NB4 (cell line): ENCODE data around the gene KCNAB2.

Source experiments
- CTCF ChIP-seq: IDR thresholded peaks from one replicate; pipeline ENCODE4 v1.5.1; 2012; ENCODE audit warnings: low read depth, low read length
- POLR2A ChIP-seq: IDR thresholded peaks from 2 replicates; pipeline ENCODE4 v1.6.1; 2011; ENCODE audit warnings: mild to moderate bottlenecking; ENCODE audit not compliant: insufficient read length; ENCODE audit errors: extremely low read depth

GRCh38 chr1:6112690-6113005 lies 67.0 kb downstream of the KCNAB2 start:
- no peak for TF ChIP-seq POLR2A
- no peak for TF ChIP-seq CTCF
